Measurements from ENCODE around the gene RNU6-7. TPM values are rescaled to one million over a fixed set of nuclear protein-coding genes. Genes with fewer than 3 reads are reported as not detected.

The RNU6-7 gene
- total RNA-seq, 1 donor from 2014 or later, result not detected

Other genes with a start within 250 kb of the RNU6-7 start
- 28.8 and 32.6 TPM in 2 replicates for gene ARHGAP5, start 124.7 kb upstream of the RNU6-7 start, total RNA-seq
- not detected in 2 replicates for gene RNU6-8, start 1.2 kb downstream of the RNU6-7 start, total RNA-seq
- 0.15 and 0.22 TPM in 2 replicates for gene AKAP6, start 127.3 kb downstream of the RNU6-7 start, total RNA-seq

All from T-helper 1 cell treated with Interleukin-12 subunit alpha and Interleukin-12 subunit beta and Interleukin-4 antibody, amounts not matched to agents 30 ng/mL and 1 ng/mL, for 36 hours (primary cell).